Fibroblast of lung (primary cell): ENCODE data around the gene MTM1. TPM values are rescaled to one million over a fixed set of nuclear protein-coding genes. Genes with fewer than 3 reads are reported as not detected.

ENCODE experiments used
- DNase-seq, 2 donors: peaks; one replicate each; pipeline versions ENCODE4 v3.0.0 to v3.0.0-alpha.2; 2010; ENCODE audit warnings: low read depth in 2 of 2
- H2AFZ ChIP-seq: 2 replicates; pipeline ENCODE4 v1.5.1; 2012; ENCODE audit warnings: low read length, control low read depth, inconsistent platforms
- H3K27ac ChIP-seq: 2 replicates; pipeline ENCODE4 v1.5.1; 2011; ENCODE audit warnings: low read length, control low read depth; ENCODE audit not compliant: insufficient read depth
- H3K27me3 ChIP-seq: 2 replicates; pipeline ENCODE4 v1.5.1; 2011; ENCODE audit warnings: mild to moderate bottlenecking, low read length; ENCODE audit not compliant: control insufficient read depth, insufficient read depth
- H3K36me3 ChIP-seq: 2 replicates; pipeline ENCODE4 v1.5.1; 2011; ENCODE audit warnings: low read length; ENCODE audit not compliant: control insufficient read depth, insufficient read depth
- H3K4me1 ChIP-seq: 2 replicates; pipeline ENCODE4 v1.5.1; 2011; ENCODE audit warnings: low read length; ENCODE audit not compliant: control insufficient read depth, insufficient read depth; ENCODE audit errors: extremely low read depth
- H3K4me2 ChIP-seq: 2 replicates; pipeline ENCODE4 v1.5.1; 2011; ENCODE audit warnings: low read length, control low read depth; ENCODE audit not compliant: insufficient read depth; ENCODE audit errors: extremely low read depth
- H3K4me3 ChIP-seq, 4 experiments: fragments of 200-600 bp in 1 of 4; sonication (generic) in 1 of 4; replicated peaks in 1 of 4; 2 replicates each; pipeline ENCODE4 v1.5.1; 2011 to 2016; ENCODE audit warnings: low read length in 4 of 4, low read depth in 3 of 4, mild to moderate bottlenecking in 3 of 4, control low read depth in 2 of 4, inconsistent platforms in 1 of 4, mixed read lengths in 1 of 4; ENCODE audit not compliant: insufficient read depth in 1 of 4; ENCODE audit errors: control extremely low read depth in 1 of 4
- H3K79me2 ChIP-seq: 2 replicates; pipeline ENCODE4 v1.5.1; 2012; ENCODE audit warnings: mild to moderate bottlenecking, low read length, inconsistent platforms; ENCODE audit not compliant: control insufficient read depth, insufficient read depth
- H3K9ac ChIP-seq: 2 replicates; pipeline ENCODE4 v1.5.1; 2011; ENCODE audit warnings: mild to moderate bottlenecking, low read length, control low read depth; ENCODE audit not compliant: insufficient read depth
- H3K9me3 ChIP-seq: 2 replicates; pipeline ENCODE4 v1.5.1; 2012; ENCODE audit warnings: low read depth, low read length; ENCODE audit not compliant: control insufficient read depth, insufficient read depth
- H4K20me1 ChIP-seq: 2 replicates; pipeline ENCODE4 v1.5.1; 2011; ENCODE audit warnings: low read length; ENCODE audit not compliant: control insufficient read depth, insufficient read depth; ENCODE audit errors: extremely low read depth
- CTCF ChIP-seq, 2 donors: IDR thresholded peaks in 1 of 2; conservative IDR thresholded peaks in 1 of 2; 1 replicate in 1 of 2; 2 replicates in 1 of 2; pipeline ENCODE4 v1.5.1; 2011 to 2012; ENCODE audit warnings: low read length in 2 of 2, control low read depth in 1 of 2, inconsistent platforms in 1 of 2, low read depth in 1 of 2, mild to moderate bottlenecking in 1 of 2
- EZH2 ChIP-seq: IDR thresholded peaks from 2 replicates; pipeline ENCODE4 v1.5.1; 2012; ENCODE audit warnings: low read length, control low read depth, mild to moderate bottlenecking; ENCODE audit errors: missing control alignments
- polyA plus RNA-seq, 2 donors: library from polyadenylated mRNA; depleted of rRNA in 1 of 2; stranded (reverse) in 1 of 2; unstranded in 1 of 2; fragments of >200 nt; gene quantifications; 2 replicates each; pipeline ENCODE4 v1.2.1, GENCODE V29; 2011 to 2012; ENCODE audit warnings: missing spikeins in 1 of 2
- total RNA-seq: library from RNA; depleted of rRNA; stranded (reverse); fragments of >200 nt; gene quantifications from 2 replicates; pipeline ENCODE4 v1.2.1, GENCODE V29; 2014

The MTM1 gene
- total and polyA plus RNA-seq, 2 donors (not counting 1 experiment from before 2014, with no cell fraction given): 5.0 to 15.2 TPM

GRCh38 chrX:150570512-150570911 lies 2.1 kb downstream of the MTM1 start:
- no peaks in the 10 kb centered on the region for H4K20me1 ChIP-seq
- TF ChIP-seq EZH2 (no peak), CTCF (conservative IDR thresholded peaks at IDR 0.05 in 1 of 2, IDR thresholded peaks at IDR 0.05 in 1 of 2; ENCODE audit: low read depth in 1 of 2, low read length in 2 of 2) (no peak)
- no peak overlapping the region for H2AFZ ChIP-seq
- no peaks in the 10 kb centered on the region for H3K36me3 ChIP-seq
- no peaks in the 10 kb centered on the region for H3K4me1 ChIP-seq
- no peaks in the 10 kb centered on the region for H3K9me3 ChIP-seq
- H3K27ac ChIP-seq: no peak overlapping the region
- no peaks in the 10 kb centered on the region for H3K27me3 ChIP-seq
- H3K79me2 ChIP-seq: peaks cover 3% of the 10 kb centered on the region
- H3K9ac ChIP-seq: no peak overlapping the region
- H3K4me3 ChIP-seq: no peak overlapping the region
- no peak for DNase-seq
- H3K4me2 ChIP-seq: no peak overlapping the region

- Histone ChIP-seq H3K36me3 (no peaks in the 10 kb centered on the region), H3K79me2 (peaks cover 3% of the 10 kb centered on the region), H3K27me3 (no peaks in the 10 kb centered on the region), H3K4me2 (no peak overlapping the region), H3K9ac (no peak overlapping the region), H3K4me1 (no peaks in the 10 kb centered on the region), H3K27ac (no peak overlapping the region), H4K20me1 (no peaks in the 10 kb centered on the region), H3K4me3 (no peak overlapping the region), H3K9me3 (no peaks in the 10 kb centered on the region), H2AFZ (no peak overlapping the region)
- DNase-seq: no peak
- TF ChIP-seq CTCF (conservative IDR thresholded peaks at IDR 0.05 in 1 of 2, IDR thresholded peaks at IDR 0.05 in 1 of 2; ENCODE audit: low read depth in 1 of 2, low read length in 2 of 2): no peak
- TF ChIP-seq EZH2: no peak
Measured at GRCh38 chrX:150572206-150572605, 3.8 kb downstream of the MTM1 start.

GRCh38 chrX:150573106-150573505 lies 4.7 kb downstream of the MTM1 start:
- H3K4me2 ChIP-seq: no peak overlapping the region
- no peak overlapping the region for H2AFZ ChIP-seq
- no peaks in the 10 kb centered on the region for H3K9me3 ChIP-seq
- H3K4me1 ChIP-seq: no peaks in the 10 kb centered on the region
- H3K27me3 ChIP-seq: no peaks in the 10 kb centered on the region
- H3K9ac ChIP-seq: no peak overlapping the region
- peaks cover 3% of the 10 kb centered on the region for H3K79me2 ChIP-seq
- H3K36me3 ChIP-seq: no peaks in the 10 kb centered on the region
- DNase-seq: no peak
- H3K27ac ChIP-seq: no peak overlapping the region
- no peak overlapping the region for H3K4me3 ChIP-seq
- no peak for TF ChIP-seq EZH2
- TF ChIP-seq CTCF (conservative IDR thresholded peaks at IDR 0.05 in 1 of 2, IDR thresholded peaks at IDR 0.05 in 1 of 2; ENCODE audit: low read depth in 1 of 2, low read length in 2 of 2): no peak
- no peaks in the 10 kb centered on the region for H4K20me1 ChIP-seq
